Neural crest cell (in vitro differentiated cells): ENCODE results near the gene NKIRAS1. TPM values are rescaled to one million over a fixed set of nuclear protein-coding genes. Genes with fewer than 3 reads are reported as not detected.
"Not testable (repeated sequence)": the region's sequence is repeated elsewhere in the genome, so short reads cannot be mapped to it uniquely, and the experiment has no call there.

ENCODE experiments used
- DNase-seq: peaks from one replicate; pipeline ENCODE4 v3.0.0; 2021; ENCODE audit warnings: low read depth, mixed read lengths, low spot score
- H3K27ac Mint-ChIP-seq: one replicate; pipeline ENCODE4 v1.8.0; 2021; ENCODE audit warnings: mild to moderate bottlenecking, mixed read lengths; ENCODE audit not compliant: unreplicated experiment
- H3K27me3 Mint-ChIP-seq: 2 replicates; pipeline ENCODE4 v1.8.0; 2021; ENCODE audit warnings: low read depth, mild to moderate bottlenecking, mixed read lengths
- H3K36me3 Mint-ChIP-seq: 2 replicates; pipeline ENCODE4 v1.8.0; 2021; ENCODE audit warnings: low read depth, mild to moderate bottlenecking, mixed read lengths
- H3K4me1 Mint-ChIP-seq: 2 replicates; pipeline ENCODE4 v1.8.0; 2021; ENCODE audit warnings: mixed read lengths
- H3K4me3 Mint-ChIP-seq: one replicate; pipeline ENCODE4 v1.8.0; 2021; ENCODE audit warnings: mild to moderate bottlenecking, mixed read lengths
- H3K9me3 Mint-ChIP-seq: 2 replicates; pipeline ENCODE4 v1.8.0; 2021; ENCODE audit warnings: mixed read lengths
- total RNA-seq: library from RNA; stranded (reverse); gene quantifications from 2 replicates; pipeline ENCODE4 v1.2.1, GENCODE V29; 2021
- TF ChIP-seq, protein P1 (sequence below): fragments of 200-600 bp; sonication (generic); conservative IDR thresholded peaks from 2 replicates; pipeline ENCODE4 v1.5.0; 2021; ENCODE audit warnings: antibody characterized with exemption, mild to moderate bottlenecking

NKIRAS1 gene
- total RNA-seq, 1 donor from 2014 or later: 9.7 TPM

DNA sequence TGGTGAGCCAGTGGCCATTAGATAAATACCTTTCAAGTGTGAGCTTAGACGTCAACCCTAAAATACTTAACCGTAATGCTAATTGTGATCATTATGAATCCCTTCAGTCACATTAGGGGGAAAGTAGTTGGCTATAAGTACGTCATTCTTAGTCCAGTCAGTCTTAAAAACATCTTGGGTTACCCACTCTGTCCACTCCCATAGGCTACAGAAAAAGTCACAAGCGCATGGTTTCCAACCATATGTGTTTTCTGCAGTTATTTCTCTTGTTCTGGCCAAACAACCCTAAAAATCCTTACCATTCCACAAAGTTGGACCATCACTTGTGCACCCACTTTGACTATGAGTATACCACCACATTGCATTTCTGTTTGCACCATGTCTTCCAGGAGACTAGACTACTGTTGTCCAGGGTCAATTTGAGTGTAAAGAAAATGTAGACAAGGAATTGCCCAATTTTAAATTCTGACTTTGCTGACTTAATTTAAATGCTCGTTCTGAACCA lies 3.4 kb upstream of the NKIRAS1 start:
- no peak overlapping the region for H3K27ac Mint-ChIP-seq
- H3K4me3 Mint-ChIP-seq: peak overlapping the region; percentile 100

DNA sequence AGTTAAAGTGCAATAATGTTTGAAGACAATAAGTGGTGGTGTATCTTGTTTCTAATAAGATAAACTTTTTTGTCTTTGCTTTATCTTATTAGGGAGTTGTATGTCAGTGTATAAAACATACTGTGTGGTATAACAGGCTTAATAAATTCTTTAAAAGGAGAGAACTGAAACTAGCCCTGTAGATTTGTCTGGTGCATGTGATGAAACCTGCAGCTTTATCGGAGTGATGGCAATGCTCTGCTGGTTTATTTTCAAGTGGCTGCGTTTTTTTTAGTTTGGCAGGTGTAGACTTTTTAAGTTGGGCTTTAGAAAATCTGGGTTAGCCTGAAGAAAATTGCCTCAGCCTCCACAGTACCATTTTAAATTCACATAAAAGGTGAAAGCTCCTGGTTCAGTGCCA lies 2.8 kb upstream of the NKIRAS1 start:
- H3K27me3 Mint-ChIP-seq: peaks cover 3% of the 10 kb centered on the region
- TF ChIP-seq, protein P1, sequence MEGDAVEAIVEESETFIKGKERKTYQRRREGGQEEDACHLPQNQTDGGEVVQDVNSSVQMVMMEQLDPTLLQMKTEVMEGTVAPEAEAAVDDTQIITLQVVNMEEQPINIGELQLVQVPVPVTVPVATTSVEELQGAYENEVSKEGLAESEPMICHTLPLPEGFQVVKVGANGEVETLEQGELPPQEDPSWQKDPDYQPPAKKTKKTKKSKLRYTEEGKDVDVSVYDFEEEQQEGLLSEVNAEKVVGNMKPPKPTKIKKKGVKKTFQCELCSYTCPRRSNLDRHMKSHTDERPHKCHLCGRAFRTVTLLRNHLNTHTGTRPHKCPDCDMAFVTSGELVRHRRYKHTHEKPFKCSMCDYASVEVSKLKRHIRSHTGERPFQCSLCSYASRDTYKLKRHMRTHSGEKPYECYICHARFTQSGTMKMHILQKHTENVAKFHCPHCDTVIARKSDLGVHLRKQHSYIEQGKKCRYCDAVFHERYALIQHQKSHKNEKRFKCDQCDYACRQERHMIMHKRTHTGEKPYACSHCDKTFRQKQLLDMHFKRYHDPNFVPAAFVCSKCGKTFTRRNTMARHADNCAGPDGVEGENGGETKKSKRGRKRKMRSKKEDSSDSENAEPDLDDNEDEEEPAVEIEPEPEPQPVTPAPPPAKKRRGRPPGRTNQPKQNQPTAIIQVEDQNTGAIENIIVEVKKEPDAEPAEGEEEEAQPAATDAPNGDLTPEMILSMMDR: no peak
- H3K27ac Mint-ChIP-seq: no peak overlapping the region
- peaks cover 40% of the 10 kb centered on the region for H3K36me3 Mint-ChIP-seq
- peaks cover 54% of the 10 kb centered on the region for H3K4me1 Mint-ChIP-seq
- H3K9me3 Mint-ChIP-seq: no peaks in the 10 kb centered on the region
- DNase-seq: no peak
- peak overlapping the region; percentile 100 for H3K4me3 Mint-ChIP-seq

More for the DNA sequence above, 3.4 kb upstream of the NKIRAS1 start:
- DNase-seq: no peak
- Mint-ChIP-seq H3K27me3 (peaks cover 3% of the 10 kb centered on the region), H3K36me3 (peaks cover 40% of the 10 kb centered on the region), H3K9me3 (no peaks in the 10 kb centered on the region), H3K4me1 (peaks cover 49% of the 10 kb centered on the region)
- TF ChIP-seq, protein P1: no peak

DNA sequence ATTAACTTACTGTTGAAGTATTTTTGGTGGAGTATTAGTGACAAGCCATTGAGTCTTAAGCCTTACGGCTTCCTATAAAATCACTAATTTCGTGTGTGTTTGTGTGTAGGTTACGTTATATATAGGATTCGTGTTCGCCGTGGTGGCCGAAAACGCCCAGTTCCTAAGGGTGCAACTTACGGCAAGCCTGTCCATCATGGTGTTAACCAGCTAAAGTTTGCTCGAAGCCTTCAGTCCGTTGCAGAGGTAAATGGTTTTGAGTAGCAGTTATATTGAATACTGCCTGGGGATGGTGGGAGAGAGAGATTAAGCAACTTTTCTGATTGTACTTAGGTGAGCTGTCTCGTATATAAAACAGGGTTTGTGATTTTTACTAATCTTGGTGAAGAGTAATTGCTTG lies 1.5 kb upstream of the NKIRAS1 start:
- H3K4me1 Mint-ChIP-seq: peaks cover 63% of the 10 kb centered on the region

DNA sequence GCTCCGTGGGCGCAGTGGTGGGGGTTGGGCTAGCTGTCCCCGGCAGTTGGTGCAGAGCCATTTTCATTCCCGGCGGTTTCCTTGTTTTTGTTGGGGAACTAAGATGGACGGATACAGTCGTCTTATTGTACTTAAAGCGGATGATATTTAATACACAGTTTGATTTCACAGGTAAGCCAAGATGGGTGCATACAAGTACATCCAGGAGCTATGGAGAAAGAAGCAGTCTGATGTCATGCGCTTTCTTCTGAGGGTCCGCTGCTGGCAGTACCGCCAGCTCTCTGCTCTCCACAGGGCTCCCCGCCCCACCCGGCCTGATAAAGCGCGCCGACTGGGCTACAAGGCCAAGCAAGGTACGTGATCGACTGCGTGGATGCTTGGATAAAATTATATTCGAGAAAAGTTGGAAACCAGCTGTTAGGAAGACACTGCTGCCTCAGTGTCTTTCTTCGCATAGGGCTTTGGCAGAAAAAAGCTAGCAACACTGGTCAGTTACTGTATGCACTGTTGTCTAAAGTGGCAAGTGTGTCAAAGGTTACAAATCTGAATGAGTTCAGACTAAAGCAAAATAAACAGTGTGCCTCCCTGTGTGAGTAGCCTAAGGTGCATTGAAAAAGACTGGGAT lies 1.0 kb upstream of the NKIRAS1 start:
- not testable (repeated sequence) for H3K9me3 Mint-ChIP-seq, DNase-seq, H3K27me3 Mint-ChIP-seq
- Mint-ChIP-seq H3K27ac (peak overlapping the region; percentile 99), H3K4me3 (peak overlapping the region; percentile 100), H3K4me1 (peaks cover 63% of the 10 kb centered on the region), H3K36me3 (peaks cover 40% of the 10 kb centered on the region)

More for the DNA sequence above, 1.5 kb upstream of the NKIRAS1 start:
- H3K9me3 Mint-ChIP-seq, DNase-seq, H3K27me3 Mint-ChIP-seq: not testable (repeated sequence)
- Mint-ChIP-seq H3K27ac (peak overlapping the region; percentile 99), H3K36me3 (peaks cover 40% of the 10 kb centered on the region), H3K4me3 (peak overlapping the region; percentile 100)

DNA sequence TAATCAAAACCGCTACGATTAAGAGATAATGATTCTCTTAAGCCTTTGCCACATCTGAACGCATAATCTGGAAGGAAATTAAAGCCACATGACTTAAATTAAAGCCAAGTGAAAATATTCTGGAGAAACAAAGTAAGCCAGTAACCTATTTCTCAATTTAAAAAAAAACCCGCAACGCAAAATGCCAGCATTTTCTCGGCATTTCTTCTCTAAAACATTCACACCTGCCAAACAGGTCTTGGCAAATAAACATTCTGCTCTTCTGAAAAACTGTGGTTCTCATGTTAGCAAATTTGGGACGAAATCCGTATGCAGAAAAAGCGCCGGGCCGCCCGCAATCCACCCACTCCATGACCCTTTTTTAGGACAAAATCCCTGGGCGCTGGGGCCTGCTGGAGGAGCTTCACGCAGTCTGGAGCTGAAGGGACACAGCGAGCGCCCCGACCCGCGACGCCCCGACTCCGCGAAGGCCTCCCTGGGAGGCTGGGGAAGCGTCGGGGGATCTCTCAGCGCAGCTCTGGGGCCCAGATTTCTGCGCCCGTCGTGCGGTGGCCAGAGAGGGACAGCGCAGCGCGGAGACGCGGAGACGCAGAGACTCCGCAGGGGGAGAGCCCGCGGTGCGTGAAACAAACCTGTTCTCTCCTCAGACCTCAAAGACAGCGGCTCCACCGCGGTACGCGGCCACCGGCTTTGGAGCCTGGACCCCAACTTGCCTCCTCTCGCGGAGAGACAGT lies 471 bp downstream of the NKIRAS1 start:
- DNase-seq: no peak
- H3K27ac Mint-ChIP-seq: peak overlapping the region; percentile 99

DNA sequence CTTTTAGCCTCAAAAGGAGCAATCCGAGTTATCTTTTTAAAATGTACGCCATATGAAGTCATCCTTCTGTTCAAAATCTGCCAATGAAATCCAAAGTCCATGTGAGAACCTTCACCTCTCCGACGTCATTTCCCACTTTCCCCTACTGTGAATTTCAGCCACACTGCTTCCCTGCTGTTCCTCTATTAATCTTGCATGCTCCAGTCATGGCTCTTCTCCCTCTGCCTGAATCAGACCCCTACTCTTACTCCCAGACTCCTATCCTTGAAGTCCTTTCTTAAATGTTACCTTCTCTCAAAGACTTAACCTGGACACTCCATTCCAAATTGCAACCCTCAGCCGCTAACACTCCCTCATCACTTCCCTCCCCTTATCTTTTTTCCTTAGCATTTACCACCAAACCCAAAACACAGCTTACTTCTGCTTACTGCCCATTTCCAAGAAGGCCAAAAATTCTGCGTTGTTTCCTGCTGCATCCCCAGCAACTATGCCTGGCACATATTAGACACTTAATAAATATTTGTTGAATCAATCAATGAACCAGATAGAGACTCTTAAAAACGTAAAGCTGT lies 1.2 kb downstream of the NKIRAS1 start:
- Mint-ChIP-seq H3K9me3 (no peaks in the 10 kb centered on the region), H3K27ac (no peak overlapping the region), H3K36me3 (peaks cover 40% of the 10 kb centered on the region), H3K27me3 (peaks cover 3% of the 10 kb centered on the region), H3K4me1 (peaks cover 62% of the 10 kb centered on the region), H3K4me3 (peak overlapping the region; percentile 100)
- no peak for DNase-seq
- TF ChIP-seq, protein P1: no peak

More for the DNA sequence above, 471 bp downstream of the NKIRAS1 start:
- TF ChIP-seq, protein P1: no peak
- H3K27me3 Mint-ChIP-seq: peaks cover 3% of the 10 kb centered on the region
- H3K4me1 Mint-ChIP-seq: peaks cover 63% of the 10 kb centered on the region
- H3K4me3 Mint-ChIP-seq: peak overlapping the region; percentile 100
- peaks cover 44% of the 10 kb centered on the region for H3K36me3 Mint-ChIP-seq
- H3K9me3 Mint-ChIP-seq: no peaks in the 10 kb centered on the region
